Activated T-helper 1 cell treated with anti-CD3 and anti-CD28 coated beads, Interleukin-2, amount 50 U/mL, for 16 hours (primary cell): ENCODE measurements around the gene CATSPER2.
"Not testable (repeated sequence)": the region's sequence is repeated elsewhere in the genome, so short reads cannot be mapped to it uniquely, and the experiment has no call there.

Source experiments
- DNase-seq, 2 donors: peaks; one replicate each; pipeline ENCODE4 v3.0.0-alpha.2; 2020; ENCODE audit warnings: low read depth in 1 of 2, low spot score in 1 of 2

The CATSPER2 gene

GRCh38 chr15:43593328-43594190 is 55.1 kb downstream of the CATSPER2 start, which contains the start of gene CKMT1B:
Gene CKMT1B, plus strand, starts transcription at chr15:43594027. Its CDS starts 192 bp downstream, at chr15:43594219.
- DNase-seq, result not testable (repeated sequence)

GRCh38 chr15:43592841-43593240 is 55.8 kb downstream of the CATSPER2 start:
- DNase-seq, result not testable (repeated sequence)

GRCh38 chr15:43589778-43590466 is 58.7 kb downstream of the CATSPER2 start, which contains the start of gene PPIP5K1:
Gene PPIP5K1, minus strand, starts transcription at chr15:43590208. Its CDS starts 5,704 bp downstream, at chr15:43584504.
- not testable (repeated sequence) for DNase-seq
